ENCODE results near the gene PRLHR. TPM values are rescaled to one million over a fixed set of nuclear protein-coding genes. Genes with fewer than 3 reads are reported as not detected.

PRLHR gene
- total and polyA plus RNA-seq, 2 donors (not counting 1 experiment from before 2014, with no cell fraction given) = not detected

DNA sequence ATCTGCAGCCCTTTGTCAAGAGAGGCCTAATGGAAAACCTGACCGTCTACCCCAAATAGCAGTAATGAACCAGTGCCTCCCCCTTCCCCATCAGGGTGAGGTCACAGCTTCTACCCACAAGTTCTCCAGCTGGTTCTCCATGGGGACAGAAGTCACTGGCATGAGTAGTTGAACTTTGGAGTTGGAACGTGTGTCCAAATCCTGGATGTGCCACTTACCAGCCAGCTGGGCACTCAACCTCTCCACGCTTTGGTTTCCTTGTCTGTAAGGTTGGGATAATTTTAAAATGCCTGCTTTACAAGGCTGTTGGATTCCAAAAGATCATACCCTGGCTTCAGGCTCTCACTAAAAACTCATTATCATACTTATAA, 25.6 kb downstream of the PRLHR start:
- H3K36me3 ChIP-seq (ENCODE audit: control insufficient read depth, insufficient read depth, low read length) = no peaks in the 10 kb centered on the region
- no peaks in the 10 kb centered on the region for H3K9me3 ChIP-seq (ENCODE audit: control insufficient read depth, insufficient read depth, low read depth, low read length)
- H3K9ac ChIP-seq (ENCODE audit: insufficient read depth, low read length) = no peak overlapping the region
- no peaks in the 10 kb centered on the region for H4K20me1 ChIP-seq (ENCODE audit: control insufficient read depth, extremely low read depth, insufficient read depth, low read length)
- no peak for DNase-seq (ENCODE audit: low read depth in 2 of 2)
- no peak overlapping the region for H2AFZ ChIP-seq (ENCODE audit: low read length)
- H3K4me2 ChIP-seq (ENCODE audit: extremely low read depth, insufficient read depth, low read length) = no peak overlapping the region
- TF ChIP-seq, protein P1, sequence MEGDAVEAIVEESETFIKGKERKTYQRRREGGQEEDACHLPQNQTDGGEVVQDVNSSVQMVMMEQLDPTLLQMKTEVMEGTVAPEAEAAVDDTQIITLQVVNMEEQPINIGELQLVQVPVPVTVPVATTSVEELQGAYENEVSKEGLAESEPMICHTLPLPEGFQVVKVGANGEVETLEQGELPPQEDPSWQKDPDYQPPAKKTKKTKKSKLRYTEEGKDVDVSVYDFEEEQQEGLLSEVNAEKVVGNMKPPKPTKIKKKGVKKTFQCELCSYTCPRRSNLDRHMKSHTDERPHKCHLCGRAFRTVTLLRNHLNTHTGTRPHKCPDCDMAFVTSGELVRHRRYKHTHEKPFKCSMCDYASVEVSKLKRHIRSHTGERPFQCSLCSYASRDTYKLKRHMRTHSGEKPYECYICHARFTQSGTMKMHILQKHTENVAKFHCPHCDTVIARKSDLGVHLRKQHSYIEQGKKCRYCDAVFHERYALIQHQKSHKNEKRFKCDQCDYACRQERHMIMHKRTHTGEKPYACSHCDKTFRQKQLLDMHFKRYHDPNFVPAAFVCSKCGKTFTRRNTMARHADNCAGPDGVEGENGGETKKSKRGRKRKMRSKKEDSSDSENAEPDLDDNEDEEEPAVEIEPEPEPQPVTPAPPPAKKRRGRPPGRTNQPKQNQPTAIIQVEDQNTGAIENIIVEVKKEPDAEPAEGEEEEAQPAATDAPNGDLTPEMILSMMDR (conservative IDR thresholded peaks at IDR 0.05 in 1 of 2, IDR thresholded peaks at IDR 0.05 in 1 of 2; ENCODE audit: low read depth in 1 of 2, low read length in 2 of 2) = no peak
- no peak for TF ChIP-seq EZH2 (IDR thresholded peaks at IDR 0.05; ENCODE audit: low read length, missing control alignments)
- H3K4me1 ChIP-seq (ENCODE audit: control insufficient read depth, extremely low read depth, insufficient read depth, low read length) = no peaks in the 10 kb centered on the region
- no peak overlapping the region for H3K27ac ChIP-seq (ENCODE audit: insufficient read depth, low read length)
- no peak overlapping the region for H3K4me3 ChIP-seq (replicated peaks in 1 of 4; ENCODE audit: control extremely low read depth in 1 of 4, insufficient read depth in 1 of 4, low read depth in 3 of 4, low read length in 4 of 4)
- no peaks in the 10 kb centered on the region for H3K79me2 ChIP-seq (ENCODE audit: control insufficient read depth, insufficient read depth, low read length)
- no peaks in the 10 kb centered on the region for H3K27me3 ChIP-seq (ENCODE audit: control insufficient read depth, insufficient read depth, low read length)

DNA sequence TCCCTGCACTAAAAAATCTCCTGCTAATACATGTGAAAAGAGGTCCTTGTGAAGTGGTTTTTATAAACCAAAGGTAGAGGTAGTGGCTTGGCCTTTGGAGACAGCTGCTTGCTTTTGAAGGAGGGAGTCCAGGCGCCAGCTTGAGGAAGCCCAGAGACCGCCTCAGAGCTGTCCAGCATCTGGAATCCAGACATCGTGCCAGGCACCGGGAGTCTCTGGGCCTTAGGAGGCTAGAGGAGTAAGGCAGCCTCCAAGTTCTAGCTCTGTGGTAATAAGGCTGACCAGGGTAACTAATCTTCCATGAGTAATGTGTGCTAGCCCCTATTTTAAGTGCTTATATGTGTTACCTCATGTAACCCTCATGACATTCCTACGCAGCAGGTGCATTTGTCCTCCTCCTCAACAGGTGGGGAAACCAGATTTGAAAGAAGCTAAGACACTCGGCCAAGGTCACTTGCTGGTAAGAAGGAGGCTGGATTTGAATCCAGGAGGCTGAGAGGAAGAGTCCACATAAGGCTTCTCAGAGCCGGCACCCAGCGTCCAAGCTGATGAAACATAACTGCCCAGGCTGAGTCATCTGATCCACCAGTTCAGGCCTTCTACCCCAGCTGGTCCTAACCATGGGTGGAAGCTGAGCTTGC, 26.1 kb downstream of the PRLHR start:
- no peaks in the 10 kb centered on the region for H3K4me1 ChIP-seq (ENCODE audit: control insufficient read depth, extremely low read depth, insufficient read depth, low read length)
- H2AFZ ChIP-seq (ENCODE audit: low read length) = no peak overlapping the region
- peak; percentile 21 to 34 for DNase-seq (ENCODE audit: low read depth in 2 of 2)

GRCh38 chr10:118568327-118568848, 27.1 kb downstream of the PRLHR start:
- Histone ChIP-seq H3K4me1 (ENCODE audit: control insufficient read depth, extremely low read depth, insufficient read depth, low read length) (no peaks in the 10 kb centered on the region), H3K27me3 (ENCODE audit: control insufficient read depth, insufficient read depth, low read length) (no peaks in the 10 kb centered on the region), H3K9me3 (ENCODE audit: control insufficient read depth, insufficient read depth, low read depth, low read length) (no peaks in the 10 kb centered on the region), H3K36me3 (ENCODE audit: control insufficient read depth, insufficient read depth, low read length) (no peaks in the 10 kb centered on the region), H3K27ac (ENCODE audit: insufficient read depth, low read length) (no peak overlapping the region), H2AFZ (ENCODE audit: low read length) (peak overlapping the region; percentile 74), H3K4me2 (ENCODE audit: extremely low read depth, insufficient read depth, low read length) (peak overlapping the region; percentile 45), H3K79me2 (ENCODE audit: control insufficient read depth, insufficient read depth, low read length) (no peaks in the 10 kb centered on the region), H3K4me3 (replicated peaks in 1 of 4; ENCODE audit: control extremely low read depth in 1 of 4, insufficient read depth in 1 of 4, low read depth in 3 of 4, low read length in 4 of 4) (peak overlapping the region in 1 of 4 experiments; percentile 38), H4K20me1 (ENCODE audit: control insufficient read depth, extremely low read depth, insufficient read depth, low read length) (no peaks in the 10 kb centered on the region), H3K9ac (ENCODE audit: insufficient read depth, low read length) (no peak overlapping the region)
- DNase-seq (ENCODE audit: low read depth in 2 of 2) = peak; percentile 32 to 71
- TF ChIP-seq EZH2 (IDR thresholded peaks at IDR 0.05; ENCODE audit: low read length, missing control alignments) = no peak
- TF ChIP-seq, protein P1 (conservative IDR thresholded peaks at IDR 0.05 in 1 of 2, IDR thresholded peaks at IDR 0.05 in 1 of 2; ENCODE audit: low read depth in 1 of 2, low read length in 2 of 2) = peak; percentile 72 to 74

More for the DNA sequence above, 26.1 kb downstream of the PRLHR start:
- Histone ChIP-seq H3K9ac (ENCODE audit: insufficient read depth, low read length) (no peak overlapping the region), H4K20me1 (ENCODE audit: control insufficient read depth, extremely low read depth, insufficient read depth, low read length) (no peaks in the 10 kb centered on the region), H3K4me3 (replicated peaks in 1 of 4; ENCODE audit: control extremely low read depth in 1 of 4, insufficient read depth in 1 of 4, low read depth in 3 of 4, low read length in 4 of 4) (no peak overlapping the region), H3K4me2 (ENCODE audit: extremely low read depth, insufficient read depth, low read length) (no peak overlapping the region), H3K9me3 (ENCODE audit: control insufficient read depth, insufficient read depth, low read depth, low read length) (no peaks in the 10 kb centered on the region), H3K27me3 (ENCODE audit: control insufficient read depth, insufficient read depth, low read length) (no peaks in the 10 kb centered on the region), H3K27ac (ENCODE audit: insufficient read depth, low read length) (no peak overlapping the region), H3K79me2 (ENCODE audit: control insufficient read depth, insufficient read depth, low read length) (no peaks in the 10 kb centered on the region), H3K36me3 (ENCODE audit: control insufficient read depth, insufficient read depth, low read length) (no peaks in the 10 kb centered on the region)
- TF ChIP-seq, protein P1 (conservative IDR thresholded peaks at IDR 0.05 in 1 of 2, IDR thresholded peaks at IDR 0.05 in 1 of 2; ENCODE audit: low read depth in 1 of 2, low read length in 2 of 2) = no peak
- TF ChIP-seq EZH2 (IDR thresholded peaks at IDR 0.05; ENCODE audit: low read length, missing control alignments) = no peak

Data from fibroblast of lung (primary cell).